ENCODE results near the gene NFATC2. TPM values are rescaled to one million over a fixed set of nuclear protein-coding genes. Genes with fewer than 3 reads are reported as not detected.

Gene NFATC2
- total RNA-seq, 2 experiments from 2014 or later = 32.5 to 33.2 TPM

- ChIA-PET POLR2A (interaction anchor here (0.9 to 2.2 kb wide), 5 partner anchors 13 to 125 kb away, joined by 3 to 13 read pairs (median 4); partner anchors contain the start of gene NFATC2), CTCF (interaction anchor here (1.2 to 2.4 kb wide), 3 partner anchors 13 to 32 kb away, joined by 4 to 15 read pairs (median 4); no protein-coding TSS in a partner anchor)
- Histone ChIP-seq H3K4me1 (ENCODE audit: insufficient read depth, low read length) (peaks cover 67% of the 10 kb centered on the region), H3K27ac (ENCODE audit: low read depth in 1 of 2, low read length in 2 of 2) (peak overlapping the region; percentile 48 to 85), H3K36me3 (ENCODE audit: insufficient read depth, low read length) (peaks cover 37% of the 10 kb centered on the region), H3K4me3 (ENCODE audit: low read length) (no peak overlapping the region), H3K27me3 (ENCODE audit: control insufficient read depth in 1 of 2, insufficient read depth in 2 of 2, low read length in 2 of 2) (no peaks in the 10 kb centered on the region), H3K9me3 (ENCODE audit: control insufficient read depth in 1 of 2, insufficient read depth in 1 of 2, low read length in 2 of 2) (no peaks in the 10 kb centered on the region)
- no peaks in the 10 kb centered on the region for H3K9me3 Mint-ChIP-seq
- no peak for TF ChIP-seq CTCF (IDR thresholded peaks at IDR 0.05)
- H3K36me3 Mint-ChIP-seq (ENCODE audit: low read depth) = peaks cover 86% of the 10 kb centered on the region
- ATAC-seq (ENCODE audit: poor library complexity) = peak; percentile 30
- peaks cover 57% of the 10 kb centered on the region for H3K4me1 Mint-ChIP-seq (ENCODE audit: low read depth)
- intact Hi-C loops (cut with DNase I, micrococcal nuclease) = no loop called here
- H3K4me3 Mint-ChIP-seq = peak overlapping the region; percentile 22
- peak in 5 of 14 experiments; percentile 11 to 73 (median 59) for DNase-seq
- peak overlapping the region; percentile 86 for H3K27ac Mint-ChIP-seq
- no peaks in the 10 kb centered on the region for H3K27me3 Mint-ChIP-seq
Measured at GRCh38 chr20:51417250-51418136, 125.0 kb downstream of the NFATC2 start.

GRCh38 chr20:51416532-51417249, 125.8 kb downstream of the NFATC2 start:
- Histone ChIP-seq H3K27me3 (ENCODE audit: control insufficient read depth in 1 of 2, insufficient read depth in 2 of 2, low read length in 2 of 2) (no peaks in the 10 kb centered on the region), H3K4me1 (ENCODE audit: insufficient read depth, low read length) (peaks cover 75% of the 10 kb centered on the region), H3K4me3 (ENCODE audit: low read length) (no peak overlapping the region), H3K9me3 (ENCODE audit: control insufficient read depth in 1 of 2, insufficient read depth in 1 of 2, low read length in 2 of 2) (no peaks in the 10 kb centered on the region), H3K36me3 (ENCODE audit: insufficient read depth, low read length) (peaks cover 30% of the 10 kb centered on the region), H3K27ac (ENCODE audit: low read depth in 1 of 2, low read length in 2 of 2) (peak overlapping the region; percentile 48 to 85)
- DNase-seq (peak in 3 of 14 experiments; percentile 62 to 71 (median 68)), ATAC-seq (ENCODE audit: poor library complexity) (peak; percentile 27)
- TF ChIP-seq CTCF (IDR thresholded peaks at IDR 0.05) = no peak
- Mint-ChIP-seq H3K36me3 (ENCODE audit: low read depth) (peaks cover 83% of the 10 kb centered on the region), H3K27ac (peak overlapping the region; percentile 86), H3K27me3 (no peaks in the 10 kb centered on the region), H3K4me1 (ENCODE audit: low read depth) (peaks cover 64% of the 10 kb centered on the region), H3K4me3 (peak overlapping the region; percentile 31), H3K9me3 (no peaks in the 10 kb centered on the region)
- POLR2A ChIA-PET = interaction anchor here (0.6 to 2.2 kb wide), 5 partner anchors 12 to 126 kb away, joined by 3 to 13 read pairs (median 4); partner anchors contain the start of gene NFATC2
- intact Hi-C loops (cut with DNase I, micrococcal nuclease) = no loop called here
- CTCF ChIA-PET = interaction anchor here (1.2 to 2.4 kb wide), 2 partner anchors 12 to 31 kb away, joined by 4 to 15 read pairs; no protein-coding TSS in a partner anchor

- Mint-ChIP-seq H3K4me1 (ENCODE audit: low read depth) (peaks cover 60% of the 10 kb centered on the region), H3K4me3 (peak overlapping the region; percentile 72), H3K36me3 (ENCODE audit: low read depth) (peaks cover 84% of the 10 kb centered on the region), H3K9me3 (no peaks in the 10 kb centered on the region), H3K27me3 (no peaks in the 10 kb centered on the region), H3K27ac (peak overlapping the region; percentile 86)
- peak overlapping the region in 1 of 2 donors; percentile 63 for H3K27ac ChIP-seq (ENCODE audit: low read depth in 1 of 2, low read length in 2 of 2)
- peaks cover 32% of the 10 kb centered on the region for H3K36me3 ChIP-seq (ENCODE audit: insufficient read depth, low read length)
- no peak for TF ChIP-seq CTCF (IDR thresholded peaks at IDR 0.05)
- intact Hi-C loops (cut with DNase I, micrococcal nuclease) = no loop called here
- H3K4me1 ChIP-seq (ENCODE audit: insufficient read depth, low read length) = peaks cover 80% of the 10 kb centered on the region
- ChIA-PET POLR2A (interaction anchor here (0.8 to 1.5 kb wide), 3 partner anchors 9 to 12 kb away, joined by 4 to 12 read pairs (median 6); no protein-coding TSS in a partner anchor), CTCF (no interaction called here)
- no peaks in the 10 kb centered on the region for H3K9me3 ChIP-seq (ENCODE audit: control insufficient read depth in 1 of 2, insufficient read depth in 1 of 2, low read length in 2 of 2)
- no peak overlapping the region for H3K4me3 ChIP-seq (ENCODE audit: low read length)
- ATAC-seq (ENCODE audit: poor library complexity) (peak; percentile 61), DNase-seq (peak in 5 of 14 experiments; percentile 15 to 59 (median 54))
- H3K27me3 ChIP-seq (ENCODE audit: control insufficient read depth in 1 of 2, insufficient read depth in 2 of 2, low read length in 2 of 2) = no peaks in the 10 kb centered on the region
Measured at GRCh38 chr20:51413857-51414256, 128.7 kb downstream of the NFATC2 start.
